ENCODE data around the gene CKAP2L. TPM values are rescaled to one million over a fixed set of nuclear protein-coding genes. Genes with fewer than 3 reads are reported as not detected.
A peak's percentile ranks its signal among the peaks of the same experiment; 100 is the strongest.

Gene CKAP2L
- total and polyA plus RNA-seq, 9 of the 15 experiments (the other 6 are each of a cell fraction or from before 2014, with no cell fraction given) = 10.4 to 21.9 (median 14.2) TPM

GRCh38 chr2:112714331-112714730 is 50.1 kb downstream of the CKAP2L start:
- POLR2A ChIA-PET = no interaction called here
- 94% methylated on average over 4 of the region's 4 CpGs for WGBS (ENCODE audit: insufficient coverage, low coverage, missing lambda C conversion rate)
- Histone ChIP-seq H3K4me2 (ENCODE audit: insufficient read depth, low read length) (no peak overlapping the region), H3K9ac (ENCODE audit: insufficient read depth in 1 of 2, low read depth in 2 of 2, low read length in 2 of 2) (peak overlapping the region in 1 of 2 experiments; percentile 14; a peak in 1 of 4 replicates), H3K9me3 (replicated peaks; ENCODE audit: control insufficient read depth, insufficient read depth, low read depth, low read length) (peaks cover 1% of the 10 kb centered on the region; the same call in 1 of the 2 replicates), H3K36me3 (ENCODE audit: control insufficient read depth, insufficient read depth, low read length) (no peaks in the 10 kb centered on the region), H4K20me1 (replicated peaks; ENCODE audit: control insufficient read depth, insufficient read depth, low read length) (no peaks in the 10 kb centered on the region), H3K27me3 (ENCODE audit: control insufficient read depth in 2 of 2, insufficient read depth in 2 of 2, low read length in 2 of 2) (no peaks in the 10 kb centered on the region), H3K4me1 (replicated peaks in 1 of 2; ENCODE audit: control insufficient read depth in 2 of 2, insufficient read depth in 2 of 2, low read length in 2 of 2) (peaks cover 22 to 27% of the 10 kb centered on the region in 2 experiments), H2AFZ (ENCODE audit: low read depth, low read length) (no peak overlapping the region), H3K9me1 (ENCODE audit: control insufficient read depth, insufficient read depth, low read length) (no peaks in the 10 kb centered on the region), H3K4me3 (no peak overlapping the region), H3K27ac (ENCODE audit: extremely low read depth, low read depth, low read length) (no peak overlapping the region), H3K79me2 (ENCODE audit: control insufficient read depth, insufficient read depth, low read length) (no peaks in the 10 kb centered on the region)
- intact Hi-C loops (cut with micrococcal nuclease) (no loop called here), in situ Hi-C loops (cut with MboI) (no loop called here)
- CTCF ChIA-PET (ENCODE audit: low intra/inter-chr PET ratio) = no interaction called here
- ATAC-seq (no peak), FAIRE-seq (no peak), DNase-seq (ENCODE audit: extremely low read depth in 1 of 4, low spot score in 3 of 4) (no peak)
- TF ChIP-seq ZNF699 (CRISPR knock-in tag; IDR thresholded peaks at IDR 0.05; ENCODE audit: insufficient replicate concordance) (no peak), MNT (conservative IDR thresholded peaks at IDR 0.05) (no peak), ZBTB33 (CRISPR knock-in tag; IDR thresholded peaks at IDR 0.05) (no peak), FOXA1 (IDR thresholded peaks at IDR 0.05; ENCODE audit: borderline replicate concordance) (no peak), NBN (IDR thresholded peaks at IDR 0.05; ENCODE audit: low read depth) (no peak), E2F1 (CRISPR knock-in tag; IDR thresholded peaks at IDR 0.05) (no peak), ID3 (CRISPR knock-in tag; IDR thresholded peaks at IDR 0.05) (no peak), ID3 (tag; IDR thresholded peaks at IDR 0.05) (no peak), CHAMP1 (IDR thresholded peaks at IDR 0.05) (no peak), ZNF639 (CRISPR knock-in tag; conservative IDR thresholded peaks at IDR 0.05 in 1 of 2, IDR thresholded peaks at IDR 0.05 in 1 of 2) (no peak), TAF9B (IDR thresholded peaks at IDR 0.05; ENCODE audit: partially characterized antibody) (no peak), HMG20A (CRISPR knock-in tag; conservative IDR thresholded peaks at IDR 0.05) (no peak)
- BruUV-seq (replicated peaks) = no TSS peak
